Jurkat, Clone E6-1 (cell line): ENCODE data around the gene JUNB.
"Not testable (repeated sequence)": the region's sequence is repeated elsewhere in the genome, so short reads cannot be mapped to it uniquely, and the experiment has no call there.

Experiments
- DNase-seq: peaks from one replicate; pipeline ENCODE4 v3.0.0-alpha.2; 2011; ENCODE audit warnings: low read depth, low spot score
- H3K4me3 ChIP-seq: 2 replicates; pipeline ENCODE4 v1.5.1; 2011; ENCODE audit warnings: mild to moderate bottlenecking, low read length, control low read depth, moderate library complexity

The JUNB gene

DNA sequence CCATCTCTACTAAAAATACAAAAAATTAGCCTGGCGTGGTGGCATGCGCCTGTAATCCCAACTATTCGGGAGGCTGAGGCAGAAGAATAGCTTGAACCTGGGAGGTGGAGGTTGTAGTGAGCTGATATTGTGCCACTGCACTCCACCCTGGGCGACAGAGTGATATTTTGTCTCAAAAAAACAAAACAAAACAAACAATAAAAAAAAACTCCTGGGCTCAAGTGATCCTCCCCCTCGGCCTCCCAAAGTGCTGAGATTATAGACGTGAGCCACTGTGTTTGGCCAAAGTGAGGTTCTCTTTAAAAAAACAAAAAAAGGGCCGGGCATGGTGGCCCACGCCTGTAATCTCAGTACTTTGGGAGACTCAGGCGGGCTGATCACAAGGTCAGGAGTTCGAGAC is 3.8 kb upstream of the JUNB start:
- no peak overlapping the region for H3K4me3 ChIP-seq
- no peak for DNase-seq

DNA sequence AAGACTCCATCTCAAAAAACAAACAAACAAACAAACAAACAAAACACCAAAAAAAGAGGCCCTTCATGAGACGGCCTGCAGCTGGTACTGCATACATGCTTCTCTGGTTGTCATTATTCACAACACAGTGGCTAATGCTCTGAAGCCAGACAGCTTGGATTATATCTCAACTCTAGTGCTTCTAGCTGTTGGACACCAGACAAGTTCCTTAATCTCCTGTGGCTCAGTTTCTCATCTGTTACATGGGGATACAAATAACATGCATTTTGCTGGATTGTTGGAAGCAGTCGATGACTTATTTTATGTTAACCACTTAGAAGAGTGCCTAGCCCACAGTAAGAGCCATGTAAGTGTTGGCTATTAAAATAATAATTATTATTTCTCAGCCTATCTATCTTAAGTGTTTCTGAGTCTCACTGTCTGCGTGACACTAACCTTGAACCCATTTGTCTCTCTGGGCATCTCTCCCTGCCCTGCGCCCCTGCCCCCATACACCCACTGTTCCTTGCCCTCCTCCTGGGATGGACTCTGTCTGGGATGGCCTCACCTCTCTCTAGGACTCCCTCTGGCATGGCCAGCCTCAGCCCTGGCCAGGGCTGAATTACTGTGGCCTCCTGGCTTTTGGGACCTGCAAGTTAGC is 3.1 kb upstream of the JUNB start:
- H3K4me3 ChIP-seq: no peak overlapping the region
- no peak for DNase-seq

DNA sequence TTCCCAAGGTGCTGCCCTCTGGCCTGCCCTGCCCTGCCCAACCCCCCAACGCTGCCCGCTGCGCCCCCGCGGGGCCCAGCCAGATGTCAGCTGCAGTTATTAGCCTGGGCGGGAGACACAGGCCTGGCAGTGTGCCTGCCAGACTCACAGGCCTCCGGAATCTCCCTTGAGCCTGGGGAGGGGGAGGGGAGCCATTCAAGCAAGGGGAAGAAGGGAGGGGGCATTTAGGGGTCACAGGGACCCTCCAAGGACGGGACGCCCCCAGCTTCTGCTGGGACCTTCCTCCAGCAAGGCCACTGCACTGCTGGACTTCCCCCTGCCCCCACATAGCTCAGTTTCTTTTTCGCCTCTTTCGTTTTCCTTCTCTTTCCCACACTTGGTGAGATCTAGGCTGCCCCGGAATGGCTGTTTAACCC is 2.6 kb upstream of the JUNB start:
- DNase-seq: no peak
- H3K4me3 ChIP-seq: no peak overlapping the region

DNA sequence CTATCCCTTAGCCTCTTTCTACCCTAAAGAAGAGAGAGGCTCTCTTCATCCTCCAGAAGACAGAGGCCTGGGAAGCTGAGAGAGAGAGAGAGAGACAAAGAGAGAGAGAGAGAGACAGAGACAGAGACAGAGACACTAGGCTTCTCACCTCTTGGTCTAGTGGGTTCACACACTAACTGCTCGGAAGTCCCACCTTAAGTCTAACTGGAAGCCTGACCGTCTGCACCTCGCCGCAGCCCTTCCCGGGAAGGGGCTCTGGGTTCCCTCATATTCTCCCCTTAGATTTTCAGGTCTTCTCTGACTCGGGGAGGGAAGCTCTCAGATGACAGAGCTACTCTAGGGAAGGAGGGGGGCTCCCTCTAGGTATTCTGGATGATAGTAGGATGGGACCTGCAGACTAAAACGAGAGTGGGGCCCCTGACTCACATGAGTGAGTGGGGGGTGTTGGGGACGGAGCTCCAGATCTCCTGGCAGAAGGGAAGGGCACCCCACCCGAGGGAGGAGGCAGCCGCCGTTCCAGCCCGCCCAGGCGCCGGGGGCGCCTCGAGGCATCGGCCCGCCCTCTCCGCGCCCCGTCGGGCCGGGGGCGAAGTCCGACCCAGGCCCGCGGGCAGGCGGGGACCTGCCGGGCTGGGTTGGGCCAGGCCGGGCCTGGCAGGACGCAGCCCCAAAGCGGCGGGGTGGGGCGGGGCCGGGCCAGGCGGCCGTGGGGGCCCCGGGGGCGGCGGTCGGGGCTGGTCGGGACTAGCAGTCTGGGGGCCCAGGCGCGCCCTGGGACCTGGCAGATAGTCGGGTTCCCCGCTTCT is 2.0 kb upstream of the JUNB start:
- no peak overlapping the region for H3K4me3 ChIP-seq
- DNase-seq: no peak

DNA sequence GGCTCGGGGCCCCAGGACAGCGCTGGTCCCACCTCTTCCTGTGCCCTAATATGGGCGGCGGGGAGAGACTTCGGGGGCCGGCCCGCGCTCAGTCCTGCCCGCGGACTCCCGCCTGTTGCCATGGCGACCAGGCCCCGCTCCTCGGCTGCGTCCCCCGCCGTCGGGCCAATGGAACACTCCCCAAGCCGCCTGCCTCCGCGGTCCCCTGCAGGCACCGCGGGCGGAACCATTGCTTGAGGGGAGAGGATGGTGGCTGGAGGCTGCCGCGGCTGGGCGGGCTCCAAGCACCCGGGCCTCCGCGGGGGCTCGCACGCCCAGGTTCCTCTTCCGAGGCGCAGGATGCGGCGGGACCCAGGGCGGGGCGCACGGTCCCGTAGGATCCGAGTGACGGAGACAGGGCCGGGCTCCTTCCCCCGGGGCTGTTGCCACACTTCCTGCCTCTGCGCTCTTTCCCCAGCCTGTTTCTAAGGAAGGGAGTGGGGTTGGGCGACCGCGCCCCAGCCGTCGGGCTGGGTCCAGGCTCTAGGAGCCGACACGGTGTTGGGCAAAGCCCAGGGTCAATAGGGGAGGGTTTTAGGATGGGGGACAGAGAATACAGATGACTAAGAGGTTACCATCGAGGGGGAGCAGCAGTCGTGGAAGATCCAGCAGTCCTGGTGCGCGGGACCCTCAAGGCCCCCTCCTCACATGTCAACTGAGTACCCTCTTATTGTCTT is 1.2 kb upstream of the JUNB start:
- DNase-seq: no peak

DNA sequence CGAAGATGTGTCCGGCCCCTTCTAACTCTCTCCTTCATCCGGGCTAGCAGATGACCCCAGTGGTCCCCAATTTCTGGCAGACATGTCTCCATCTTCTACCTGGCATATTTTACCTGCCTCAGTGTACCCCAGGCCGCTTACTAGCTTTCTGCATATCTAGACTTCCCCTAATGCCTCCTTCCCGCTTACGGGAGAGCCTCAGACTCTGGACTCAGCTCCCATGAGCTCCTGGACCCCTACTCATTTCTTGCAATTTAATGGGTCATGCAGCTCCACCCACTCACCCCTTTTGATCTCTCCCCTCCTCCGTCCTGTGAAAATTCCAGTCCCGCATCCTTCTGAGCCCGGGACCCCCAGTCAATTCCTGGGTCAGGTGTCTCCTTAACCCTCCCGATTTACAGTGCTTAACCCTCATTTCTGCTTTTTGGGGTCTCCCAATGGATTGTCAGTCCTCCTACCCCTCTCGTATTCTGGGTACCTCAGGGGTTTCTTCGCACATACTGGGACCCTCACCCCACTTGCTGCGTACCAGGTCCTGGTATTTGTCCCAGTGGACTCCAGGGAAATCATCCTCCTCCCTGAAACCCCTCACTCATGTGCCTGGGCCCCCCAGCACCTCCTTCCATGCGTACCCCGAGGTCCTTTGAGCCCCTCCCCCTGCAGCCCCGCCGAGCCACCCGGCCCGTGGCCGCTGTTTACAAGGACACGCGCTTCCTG is 500 bp upstream of the JUNB start:
- no peak for DNase-seq

More for the DNA sequence above, 1.2 kb upstream of the JUNB start:
- peak overlapping the region; percentile 88 for H3K4me3 ChIP-seq

DNA sequence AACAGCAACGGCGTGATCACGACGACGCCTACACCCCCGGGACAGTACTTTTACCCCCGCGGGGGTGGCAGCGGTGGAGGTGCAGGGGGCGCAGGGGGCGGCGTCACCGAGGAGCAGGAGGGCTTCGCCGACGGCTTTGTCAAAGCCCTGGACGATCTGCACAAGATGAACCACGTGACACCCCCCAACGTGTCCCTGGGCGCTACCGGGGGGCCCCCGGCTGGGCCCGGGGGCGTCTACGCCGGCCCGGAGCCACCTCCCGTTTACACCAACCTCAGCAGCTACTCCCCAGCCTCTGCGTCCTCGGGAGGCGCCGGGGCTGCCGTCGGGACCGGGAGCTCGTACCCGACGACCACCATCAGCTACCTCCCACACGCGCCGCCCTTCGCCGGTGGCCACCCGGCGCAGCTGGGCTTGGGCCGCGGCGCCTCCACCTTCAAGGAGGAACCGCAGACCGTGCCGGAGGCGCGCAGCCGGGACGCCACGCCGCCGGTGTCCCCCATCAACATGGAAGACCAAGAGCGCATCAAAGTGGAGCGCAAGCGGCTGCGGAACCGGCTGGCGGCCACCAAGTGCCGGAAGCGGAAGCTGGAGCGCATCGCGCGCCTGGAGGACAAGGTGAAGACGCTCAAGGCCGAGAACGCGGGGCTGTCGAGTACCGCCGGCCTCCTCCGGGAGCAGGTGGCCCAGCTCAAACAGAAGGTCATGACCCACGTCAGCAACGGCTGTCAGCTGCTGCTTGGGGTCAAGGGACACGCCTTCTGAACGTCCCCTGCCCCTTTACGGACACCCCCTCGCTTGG is 966 bp downstream of the JUNB start:
- DNase-seq: peak; percentile 76
- H3K4me3 ChIP-seq: peak overlapping the region; percentile 88

More for the DNA sequence above, 500 bp upstream of the JUNB start:
- H3K4me3 ChIP-seq: peak overlapping the region; percentile 88

DNA sequence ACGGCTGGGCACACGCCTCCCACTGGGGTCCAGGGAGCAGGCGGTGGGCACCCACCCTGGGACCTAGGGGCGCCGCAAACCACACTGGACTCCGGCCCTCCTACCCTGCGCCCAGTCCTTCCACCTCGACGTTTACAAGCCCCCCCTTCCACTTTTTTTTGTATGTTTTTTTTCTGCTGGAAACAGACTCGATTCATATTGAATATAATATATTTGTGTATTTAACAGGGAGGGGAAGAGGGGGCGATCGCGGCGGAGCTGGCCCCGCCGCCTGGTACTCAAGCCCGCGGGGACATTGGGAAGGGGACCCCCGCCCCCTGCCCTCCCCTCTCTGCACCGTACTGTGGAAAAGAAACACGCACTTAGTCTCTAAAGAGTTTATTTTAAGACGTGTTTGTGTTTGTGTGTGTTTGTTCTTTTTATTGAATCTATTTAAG is 1.6 kb downstream of the JUNB start:
- no peak for DNase-seq
- peak overlapping the region; percentile 88 for H3K4me3 ChIP-seq

DNA sequence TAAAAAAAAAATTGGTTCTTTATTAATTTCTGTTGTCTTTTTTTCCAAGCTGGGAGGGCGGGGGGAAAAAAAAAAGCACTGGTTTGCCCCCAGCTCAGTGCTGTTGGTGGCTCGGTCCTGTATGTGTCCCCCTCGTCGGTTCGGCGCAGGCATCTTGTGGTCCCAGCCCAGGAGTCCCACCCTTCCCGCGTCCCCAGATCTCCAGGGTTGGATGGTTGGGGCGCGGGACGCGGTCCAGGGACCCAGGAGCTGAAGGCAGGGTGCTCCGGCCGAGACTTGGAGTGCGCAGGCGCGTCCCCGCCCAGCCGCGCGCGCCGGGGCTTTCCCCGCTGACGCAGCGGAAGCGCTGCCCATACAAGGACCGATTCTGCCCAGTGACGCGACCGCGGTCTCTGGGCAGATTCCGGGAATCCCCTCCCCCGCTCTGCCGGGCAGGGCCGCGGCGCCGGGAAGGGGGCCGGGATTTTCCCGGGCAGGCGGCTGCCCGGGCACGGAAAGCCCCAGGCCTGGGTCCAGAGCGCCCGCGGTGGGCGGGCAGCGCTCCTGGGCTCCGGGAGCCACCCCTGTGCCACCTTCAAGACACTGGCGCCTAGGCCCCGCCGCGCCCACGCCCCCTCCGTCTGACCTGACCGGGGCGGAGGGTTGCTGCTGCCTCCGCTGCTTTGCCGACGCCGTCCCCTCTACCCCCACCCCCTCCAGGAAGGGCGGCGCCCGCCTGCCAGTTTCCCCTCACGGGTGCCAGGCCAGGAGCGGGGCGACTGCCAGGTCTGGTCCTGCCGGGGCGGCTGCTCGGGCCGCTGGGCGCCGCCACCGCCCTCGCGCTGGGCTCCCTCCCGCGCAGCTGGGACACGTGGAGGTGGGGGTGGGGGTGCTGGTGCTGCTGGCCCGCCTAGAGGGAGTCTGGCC is 2.3 kb downstream of the JUNB start:
- peak overlapping the region; percentile 88 for H3K4me3 ChIP-seq
- DNase-seq: peak; percentile 83

DNA sequence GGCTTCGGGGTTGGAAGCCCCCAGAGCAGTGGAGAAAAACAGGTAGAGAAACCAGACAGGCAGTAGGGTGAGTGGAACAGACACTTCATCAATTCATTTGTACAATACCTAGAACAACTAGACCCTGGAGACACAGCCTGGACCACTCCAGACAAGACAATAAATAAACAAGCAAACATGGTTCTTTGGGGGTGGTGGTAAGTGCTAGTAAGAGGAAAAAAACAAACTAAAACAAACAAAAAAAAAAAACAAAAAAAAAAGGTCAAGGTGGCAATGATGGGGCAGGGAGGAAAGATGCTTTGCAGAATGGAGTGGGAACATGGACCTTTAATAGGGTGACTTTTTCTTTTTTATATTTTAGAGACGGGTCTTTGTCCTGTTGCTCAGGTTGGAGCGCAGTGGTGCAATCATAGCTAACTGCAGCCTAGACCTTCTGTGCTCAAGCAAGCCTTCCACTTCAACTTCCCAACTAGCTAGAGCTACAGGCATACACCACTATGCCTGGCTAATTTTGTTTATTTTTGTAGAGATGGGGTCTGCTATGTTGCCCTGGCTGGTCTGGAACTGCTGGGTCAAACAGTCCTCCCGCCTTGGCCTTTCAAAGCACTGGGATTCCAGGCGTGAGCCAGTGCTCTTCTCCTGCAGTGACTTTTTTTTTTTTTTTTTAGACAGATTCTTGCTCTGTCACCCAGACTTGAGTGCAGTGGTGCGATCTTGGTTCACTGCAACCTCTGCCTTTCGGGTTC is 3.1 kb downstream of the JUNB start:
- H3K4me3 ChIP-seq: peak overlapping the region; percentile 88
- DNase-seq: no peak

DNA sequence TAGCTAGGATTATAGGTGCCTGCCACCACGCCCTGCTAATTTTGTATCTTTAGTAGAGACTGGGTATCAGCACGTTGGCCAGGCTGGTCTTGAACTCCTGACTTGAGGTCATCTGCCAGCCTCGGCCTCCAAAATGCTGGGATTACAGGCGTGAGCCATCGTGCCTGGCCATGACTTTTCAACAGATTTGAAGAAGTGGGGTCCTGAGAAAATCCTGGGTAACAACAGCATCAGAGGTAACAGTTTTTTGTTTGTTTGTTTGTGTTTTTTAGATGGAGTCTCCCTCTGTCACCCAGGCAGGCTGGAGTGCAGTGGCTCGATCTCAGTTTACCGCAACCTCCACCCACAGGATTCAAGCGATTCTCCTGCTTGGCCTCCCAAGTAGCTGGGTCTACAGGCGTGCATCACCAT is 3.7 kb downstream of the JUNB start:
- no peak overlapping the region for H3K4me3 ChIP-seq
- no peak for DNase-seq

DNA sequence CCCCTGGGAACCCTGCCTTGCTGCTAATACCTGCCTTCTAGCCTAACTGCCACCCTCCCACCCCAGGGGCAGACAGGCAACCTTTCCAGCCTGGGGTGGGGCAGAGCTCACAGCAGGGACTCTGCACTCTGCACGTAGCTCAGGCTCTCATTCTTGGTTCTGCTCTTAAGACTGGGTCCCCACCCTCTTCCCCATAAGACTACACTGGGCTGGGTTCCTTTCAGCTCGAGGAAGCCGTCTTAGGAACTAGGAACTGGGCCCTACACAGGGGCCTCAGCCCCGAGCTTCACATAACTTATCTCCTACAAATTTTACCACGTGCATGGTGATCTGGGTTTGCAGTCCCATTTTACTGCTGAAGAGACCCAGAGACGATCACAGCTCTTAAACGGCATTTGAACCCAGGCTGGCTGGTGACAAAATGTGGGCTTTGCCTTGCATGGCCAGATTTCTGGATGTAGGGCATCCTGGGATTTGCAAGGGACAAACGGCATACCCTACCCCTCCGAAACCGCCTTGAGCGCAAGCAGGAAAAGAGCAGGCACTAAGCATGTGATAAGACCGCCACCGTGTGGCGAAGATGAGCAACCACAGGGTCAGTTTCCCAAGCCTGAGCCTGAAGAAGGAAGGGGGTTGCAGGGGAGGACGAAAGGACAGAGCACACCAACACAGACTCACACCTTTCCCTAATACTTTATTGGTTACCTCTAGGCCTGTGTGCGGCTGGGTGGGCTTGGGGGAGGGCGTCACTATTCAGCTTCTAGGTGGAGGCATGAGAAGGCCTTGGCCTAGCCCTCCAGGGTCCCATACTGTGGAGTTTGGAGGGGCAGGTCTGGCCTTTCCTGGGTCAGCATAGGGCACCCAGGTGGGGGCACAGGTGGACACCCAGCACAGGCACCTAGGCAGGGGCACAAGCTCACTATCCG is 5.1 kb downstream of the JUNB start:
- no peak overlapping the region for H3K4me3 ChIP-seq
- peak; percentile 76 for DNase-seq

DNA sequence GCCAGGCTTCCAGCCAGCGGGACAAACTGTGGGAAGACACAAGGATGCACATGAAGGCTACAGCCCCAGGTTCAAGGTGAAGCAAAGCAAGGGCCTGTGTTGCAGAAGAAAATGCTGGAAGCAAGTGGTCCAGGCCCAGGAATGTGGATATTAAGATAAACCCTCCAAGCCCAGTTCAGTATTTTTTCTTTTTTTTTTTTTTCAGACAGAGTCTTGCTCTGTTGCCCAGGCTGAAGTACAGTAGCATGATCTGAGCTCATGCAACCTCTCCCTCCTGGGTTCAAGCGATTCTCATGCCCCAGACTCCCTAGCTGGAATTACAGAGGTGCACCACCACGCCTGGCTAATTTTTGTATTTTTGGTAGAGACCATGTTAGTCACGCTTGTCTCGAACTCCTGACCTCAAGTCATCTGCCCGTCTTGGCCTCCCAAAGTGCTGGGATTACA is 5.9 kb downstream of the JUNB start:
- no peak overlapping the region for H3K4me3 ChIP-seq
- DNase-seq: no peak

DNA sequence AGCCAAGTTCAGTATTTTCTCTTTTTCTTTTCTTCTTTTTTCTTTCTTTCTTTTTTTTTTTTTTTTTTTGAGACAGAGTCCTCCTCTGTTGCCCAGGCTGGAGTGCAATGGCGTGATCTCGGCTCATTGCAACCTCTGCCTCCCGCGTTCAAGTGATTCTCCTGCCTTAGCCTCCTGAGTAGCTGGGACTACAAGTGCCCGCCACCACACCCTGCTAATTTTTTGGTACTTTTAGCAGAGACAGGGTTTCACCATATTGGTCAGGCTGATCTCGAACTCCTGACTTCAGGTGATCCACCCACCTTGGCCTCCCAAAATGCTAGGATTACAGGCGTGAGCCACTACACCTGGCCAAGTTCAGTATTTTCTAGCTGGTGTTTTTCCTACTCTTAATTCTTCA is 6.3 kb downstream of the JUNB start:
- not testable (repeated sequence) for H3K4me3 ChIP-seq, DNase-seq

DNA sequence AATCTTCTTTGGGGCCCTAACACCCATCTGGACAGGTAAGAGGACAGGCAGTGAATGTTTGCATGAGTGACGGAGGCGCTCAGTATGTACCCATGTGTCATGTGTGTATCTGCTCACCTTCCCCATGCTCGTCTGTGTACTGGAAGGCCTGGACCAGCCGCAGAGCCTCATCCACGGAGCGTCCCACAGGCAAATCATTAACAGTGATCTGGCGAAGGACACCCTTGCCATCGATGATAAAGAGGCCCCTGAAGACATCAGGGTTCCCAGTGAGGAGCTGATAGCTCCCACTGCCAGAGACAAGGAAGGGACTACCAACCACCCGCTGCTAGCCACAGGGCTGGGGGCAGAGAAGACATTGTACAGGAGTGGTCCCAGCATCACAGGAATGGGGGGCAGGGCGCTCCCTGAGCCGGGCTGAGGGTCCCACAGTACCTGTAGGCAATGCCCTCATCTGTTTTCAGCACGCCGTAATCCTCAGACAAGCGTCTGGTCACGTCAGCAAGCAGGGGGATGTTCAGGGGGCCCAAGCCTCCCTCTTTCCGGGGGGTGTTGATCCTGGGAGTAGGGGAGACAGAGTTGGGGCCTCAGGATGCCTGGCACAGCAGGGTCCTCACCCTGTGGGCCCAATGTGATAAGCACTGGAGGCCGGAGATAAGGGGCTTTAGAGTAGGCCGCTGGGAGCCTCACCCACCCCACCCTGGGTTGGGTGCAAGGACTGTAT is 8.6 kb downstream of the JUNB start:
- H3K4me3 ChIP-seq: no peak overlapping the region
- no peak for DNase-seq

DNA sequence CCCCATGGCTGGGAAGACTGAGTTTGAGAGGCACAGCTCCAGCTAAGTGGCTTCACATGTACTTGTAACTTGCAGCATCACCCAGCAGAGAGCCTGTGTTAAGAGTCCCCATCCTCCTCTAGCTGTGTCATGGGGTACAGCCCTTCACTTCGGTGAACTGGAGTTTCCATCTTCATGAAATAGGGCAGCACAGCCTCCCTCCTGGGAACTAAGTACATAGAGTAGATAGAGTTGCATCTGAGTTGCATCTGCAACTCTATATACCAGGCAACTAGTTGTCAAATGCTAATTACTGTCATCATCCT is 9.1 kb downstream of the JUNB start:
- no peak overlapping the region; the same call in 1 of the 2 replicates for H3K4me3 ChIP-seq
- DNase-seq: no peak
